OCI-LY1 (cell line): ENCODE data around the gene NAXD.

Source experiments
- H2AFZ ChIP-seq: fragments of 200-600 bp; sonication (generic), shearing (Covaris generic); 2 replicates; pipeline ENCODE4 v1.6.0; 2014; ENCODE audit warnings: antibody characterized with exemption, mild to moderate bottlenecking, low read length
- H3F3A ChIP-seq: fragments of 200-600 bp; sonication (generic), shearing (Covaris generic); 2 replicates; pipeline ENCODE4 v1.6.0; 2014; ENCODE audit warnings: mild to moderate bottlenecking, antibody characterized with exemption, low read length, moderate library complexity; ENCODE audit not compliant: insufficient read depth
- H3K27ac ChIP-seq: fragments of 200-600 bp; sonication (generic); 2 replicates; pipeline ENCODE4 v1.5.1; 2014; ENCODE audit warnings: low read length, mixed run types, mild to moderate bottlenecking, low read depth; ENCODE audit not compliant: poor library complexity, severe bottlenecking
- H3K27me3 ChIP-seq: fragments of 200-600 bp; sonication (generic); 2 replicates; pipeline ENCODE4 v1.6.0; 2014; ENCODE audit warnings: antibody characterized with exemption, mild to moderate bottlenecking, low read length, moderate library complexity; ENCODE audit not compliant: insufficient read depth
- H3K36me3 ChIP-seq: fragments of 200-600 bp; sonication (generic); 2 replicates; pipeline ENCODE4 v1.6.1; 2014; ENCODE audit warnings: mild to moderate bottlenecking, antibody characterized with exemption, low read length, moderate library complexity, mixed read lengths; ENCODE audit not compliant: insufficient read depth
- H3K4me1 ChIP-seq: fragments of 200-600 bp; sonication (generic); 2 replicates; pipeline ENCODE4 v1.5.1; 2014; ENCODE audit warnings: mild to moderate bottlenecking, low read length, moderate library complexity; ENCODE audit not compliant: insufficient read depth, severe bottlenecking
- H3K4me2 ChIP-seq: fragments of 200-600 bp; sonication (generic), shearing (Covaris generic); 2 replicates; pipeline ENCODE4 v1.6.1; 2014; ENCODE audit warnings: low read length
- H3K4me3 ChIP-seq: fragments of 200-600 bp; sonication (generic); 2 replicates; pipeline ENCODE4 v1.5.1; 2014; ENCODE audit warnings: low read length, low read depth, mild to moderate bottlenecking, mixed read lengths; ENCODE audit not compliant: poor library complexity, severe bottlenecking
- H3K79me2 ChIP-seq: fragments of 200-600 bp; shearing (Covaris generic); 2 replicates; pipeline ENCODE4 v1.6.1; 2016; ENCODE audit warnings: mixed run types, low read length, mixed read lengths; ENCODE audit not compliant: insufficient read depth
- H3K9ac ChIP-seq: fragments of 200-600 bp; sonication (generic), shearing (Covaris generic); 2 replicates; pipeline ENCODE4 v1.6.1; 2014; ENCODE audit warnings: mild to moderate bottlenecking, low read length, mixed read lengths
- H3K9me2 ChIP-seq: fragments of 200-600 bp; sonication (generic), shearing (Covaris generic); 2 replicates; pipeline ENCODE4 v1.6.1; 2014; ENCODE audit warnings: low read depth, mild to moderate bottlenecking, low read length, mixed read lengths
- H3K9me3 ChIP-seq: fragments of 200-600 bp; shearing (Covaris generic); 2 replicates; pipeline ENCODE4 v1.6.1; 2014; ENCODE audit warnings: low read length, mixed read lengths
- H4K20me1 ChIP-seq: fragments of 200-600 bp; sonication (generic), shearing (Covaris generic); 2 replicates; pipeline ENCODE4 v1.6.0; 2016; ENCODE audit warnings: mild to moderate bottlenecking, low read length; ENCODE audit not compliant: insufficient read depth
- CTCF ChIP-seq: fragments of 200-600 bp; sonication (generic), shearing (Covaris generic); IDR thresholded peaks from 2 replicates; pipeline ENCODE4 v1.5.1; 2017; ENCODE audit warnings: mild to moderate bottlenecking, antibody characterized with exemption, low read length, moderate library complexity, mixed read lengths
- EZH2 ChIP-seq: fragments of 200-600 bp; sonication (generic), shearing (Covaris generic); IDR thresholded peaks from 2 replicates; pipeline ENCODE4 v1.8.0; 2017; ENCODE audit warnings: borderline replicate concordance, mixed run types, mild to moderate bottlenecking, antibody characterized with exemption, low read length, moderate library complexity, mixed read lengths

The NAXD gene

GRCh38 chr13:110620596-110620995 lies 5.3 kb downstream of the NAXD start:
- no peak overlapping the region for H3K4me2 ChIP-seq
- H3K9ac ChIP-seq = no peak overlapping the region
- peaks cover 24% of the 10 kb centered on the region for H3K36me3 ChIP-seq
- H3K9me2 ChIP-seq = no peaks in the 10 kb centered on the region
- no peaks in the 10 kb centered on the region for H3K27me3 ChIP-seq
- peaks cover 19% of the 10 kb centered on the region for H3K4me1 ChIP-seq
- H3F3A ChIP-seq = no peaks in the 10 kb centered on the region
- peaks cover 50% of the 10 kb centered on the region for H3K79me2 ChIP-seq
- TF ChIP-seq EZH2 (no peak), CTCF (no peak)
- no peaks in the 10 kb centered on the region for H3K9me3 ChIP-seq
- 0 out of 2 replicates have a peak, but pooled peaks cover 2% of the 10 kb centered on the region for H4K20me1 ChIP-seq
- no peak overlapping the region for H2AFZ ChIP-seq
- no peak overlapping the region for H3K27ac ChIP-seq
- H3K4me3 ChIP-seq = no peak overlapping the region

GRCh38 chr13:110624766-110625756 lies 9.7 kb downstream of the NAXD start:
- Histone ChIP-seq H3K4me2 (no peak overlapping the region), H3K36me3 (peaks cover 41% of the 10 kb centered on the region)
- TF ChIP-seq EZH2 (no peak), CTCF (no peak)

GRCh38 chr13:110625771-110626321 lies 10.5 kb downstream of the NAXD start:
- Histone ChIP-seq H3K4me1 (no peaks in the 10 kb centered on the region), H3K27ac (no peak overlapping the region), H3K4me2 (no peak overlapping the region), H4K20me1 (no peaks in the 10 kb centered on the region), H3K9ac (no peak overlapping the region), H3K4me3 (no peak overlapping the region), H3F3A (no peaks in the 10 kb centered on the region), H3K9me3 (no peaks in the 10 kb centered on the region), H3K79me2 (peaks cover 4% of the 10 kb centered on the region), H3K27me3 (no peaks in the 10 kb centered on the region), H3K36me3 (peaks cover 49% of the 10 kb centered on the region), H3K9me2 (no peaks in the 10 kb centered on the region), H2AFZ (no peak overlapping the region)
- TF ChIP-seq EZH2 = no peak
- no peak for TF ChIP-seq CTCF

More at GRCh38 chr13:110624766-110625756, 9.7 kb downstream of the NAXD start:
- H4K20me1 ChIP-seq = no peaks in the 10 kb centered on the region
- H3K27me3 ChIP-seq = no peaks in the 10 kb centered on the region
- H3K27ac ChIP-seq = no peak overlapping the region
- no peaks in the 10 kb centered on the region for H3K9me3 ChIP-seq
- H2AFZ ChIP-seq = no peak overlapping the region
- no peaks in the 10 kb centered on the region for H3K9me2 ChIP-seq
- no peak overlapping the region for H3K4me3 ChIP-seq
- H3K4me1 ChIP-seq = no peaks in the 10 kb centered on the region
- H3K79me2 ChIP-seq = peaks cover 10% of the 10 kb centered on the region
- no peak overlapping the region for H3K9ac ChIP-seq
- no peaks in the 10 kb centered on the region for H3F3A ChIP-seq
